Activated T-cell treated with anti-CD3 and anti-CD28 coated beads for 24 hours (primary cell): Measurements from ENCODE around the gene F11.
"Not testable (repeated sequence)": the region's sequence is repeated elsewhere in the genome, so short reads cannot be mapped to it uniquely, and the experiment has no call there.

Experiments
- DNase-seq: peaks from one replicate; pipeline ENCODE4 v3.0.0-alpha.2; 2020; ENCODE audit warnings: low read depth

Gene F11

GRCh38 chr4:186265683-186266652 is at the start of gene F11:
F11 (plus strand) TSS chr4:186266189; CDS start chr4:186267137, 948 bp downstream.
- DNase-seq: no peak

GRCh38 chr4:186216465-186217024 is 49.4 kb upstream of the F11 start:
- no peak for DNase-seq

- DNase-seq: no peak
Observed at GRCh38 chr4:186217733-186218293, 48.2 kb upstream of the F11 start.

GRCh38 chr4:186221624-186222023 is 44.4 kb upstream of the F11 start:
- no peak for DNase-seq

- DNase-seq: no peak
Observed at GRCh38 chr4:186225848-186226247, 40.1 kb upstream of the F11 start.

GRCh38 chr4:186226521-186227189 is 39.3 kb upstream of the F11 start:
- no peak for DNase-seq

GRCh38 chr4:186227221-186227620 is 38.8 kb upstream of the F11 start, which contains the start of gene KLKB1:
KLKB1 (plus strand) TSS chr4:186227507; CDS start chr4:186228196, 689 bp downstream.
- no peak for DNase-seq

GRCh38 chr4:186227744-186228513 is 38.1 kb upstream of the F11 start:
- DNase-seq: no peak

GRCh38 chr4:186228514-186228894 is 37.5 kb upstream of the F11 start:
- DNase-seq: no peak

GRCh38 chr4:186234367-186234766 is 31.6 kb upstream of the F11 start:
- no peak for DNase-seq

GRCh38 chr4:186236126-186236525 is 29.9 kb upstream of the F11 start:
- no peak for DNase-seq

- no peak for DNase-seq
Observed at GRCh38 chr4:186240452-186240847, 25.5 kb upstream of the F11 start.

GRCh38 chr4:186240848-186241491 is 25.0 kb upstream of the F11 start:
- no peak for DNase-seq

- no peak for DNase-seq
Observed at GRCh38 chr4:186241616-186242015, 24.4 kb upstream of the F11 start.

GRCh38 chr4:186242031-186242430 is 24.0 kb upstream of the F11 start:
- not testable (repeated sequence) for DNase-seq

GRCh38 chr4:186243331-186243730 is 22.7 kb upstream of the F11 start:
- DNase-seq: no peak

- DNase-seq: no peak
Observed at GRCh38 chr4:186244835-186245234, 21.2 kb upstream of the F11 start.

- not testable (repeated sequence) for DNase-seq
Observed at GRCh38 chr4:186247062-186247752, 18.8 kb upstream of the F11 start.

GRCh38 chr4:186248643-186249042 is 17.3 kb upstream of the F11 start:
- no peak for DNase-seq
